GM12865 (cell line): Measurements from ENCODE around the gene RCE1.

Experiments used
- DNase-seq: peaks from one replicate; pipeline ENCODE4 v3.0.0; 2010; ENCODE audit warnings: low read depth
- H3K4me3 ChIP-seq: 2 replicates; pipeline ENCODE4 v1.5.1; 2011; ENCODE audit warnings: mild to moderate bottlenecking, low read depth, low read length, control low read depth
- CTCF ChIP-seq: IDR thresholded peaks from 2 replicates; pipeline ENCODE4 v1.5.1; 2011; ENCODE audit warnings: low read length, control low read depth, low read depth, inconsistent platforms; ENCODE audit not compliant: insufficient read depth; ENCODE audit errors: missing control alignments

Gene RCE1

GRCh38 chr11:66845143-66845875, 2.1 kb downstream of the RCE1 start:
- H3K4me3 ChIP-seq, result no peak overlapping the region
- DNase-seq, result no peak
- no peak for TF ChIP-seq CTCF

GRCh38 chr11:66845876-66846212, 2.6 kb downstream of the RCE1 start:
- no peak for DNase-seq
- H3K4me3 ChIP-seq, result no peak overlapping the region
- no peak for TF ChIP-seq CTCF

GRCh38 chr11:66846671-66847091, 3.4 kb downstream of the RCE1 start:
- no peak overlapping the region for H3K4me3 ChIP-seq
- no peak for DNase-seq
- TF ChIP-seq CTCF, result no peak

GRCh38 chr11:66847461-66848232, 4.4 kb downstream of the RCE1 start:
- TF ChIP-seq CTCF, result no peak
- H3K4me3 ChIP-seq, result no peak overlapping the region
- no peak for DNase-seq

- DNase-seq, result no peak
- no peak for TF ChIP-seq CTCF
These were observed 5.6 kb downstream of the RCE1 start for GRCh38 chr11:66848671-66849500.

GRCh38 chr11:66849501-66850234, 6.4 kb downstream of the RCE1 start:
- no peak overlapping the region for H3K4me3 ChIP-seq

More at GRCh38 chr11:66848671-66849500, 5.6 kb downstream of the RCE1 start:
- H3K4me3 ChIP-seq, result no peak overlapping the region

More at GRCh38 chr11:66849501-66850234, 6.4 kb downstream of the RCE1 start:
- no peak for DNase-seq
- TF ChIP-seq CTCF, result no peak
